Stimulated activated CD8-positive, alpha-beta memory T cell treated with anti-CD3 and anti-CD28 coated beads, Interleukin-7, amount 100 ng/mL, for 48 hours (primary cell): Measurements from ENCODE around the gene XPNPEP1.
A peak's percentile ranks its signal among the peaks of the same experiment; 100 is the strongest.

Experiments
- DNase-seq, 2 donors: peaks; one replicate each; pipeline ENCODE4 v3.0.0-alpha.2; 2020; ENCODE audit warnings: low read depth in 1 of 2; ENCODE audit errors: extremely low read depth in 1 of 2

Gene XPNPEP1

DNA sequence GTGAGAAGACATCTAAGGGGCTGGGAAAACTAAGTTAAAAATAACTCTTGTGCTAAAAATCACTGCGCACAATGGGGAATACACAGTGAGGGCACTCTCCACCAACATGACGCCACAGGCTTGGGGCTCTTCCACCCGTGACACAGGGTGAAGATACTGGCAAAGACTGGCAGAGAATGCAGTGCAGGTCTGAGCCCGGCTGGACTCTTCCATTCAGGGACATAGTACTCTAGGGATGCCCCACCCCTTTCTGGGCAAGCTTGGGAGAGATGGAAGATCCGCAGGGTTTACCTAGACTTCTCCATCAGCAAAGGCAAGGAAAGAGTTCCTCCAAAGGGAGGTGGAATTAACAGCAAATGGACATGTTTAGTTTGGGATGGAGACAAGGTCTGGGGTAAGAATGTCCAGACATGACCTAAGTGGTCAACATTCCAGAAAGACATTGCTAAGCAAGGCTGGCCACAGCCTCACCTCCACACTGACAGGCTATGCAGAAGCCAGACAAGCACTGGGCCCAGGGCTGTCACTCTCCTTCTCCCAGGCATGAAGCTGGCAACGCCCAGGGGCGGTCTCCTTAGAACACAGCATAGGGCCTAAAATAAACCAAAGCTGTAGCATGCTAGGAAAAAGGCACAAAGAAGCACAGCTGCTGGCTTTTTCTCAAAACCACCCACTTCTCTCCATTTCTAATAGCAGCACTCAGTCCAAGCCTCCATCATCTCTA lies 28.1 kb downstream of the XPNPEP1 start:
- DNase-seq, result no peak

DNA sequence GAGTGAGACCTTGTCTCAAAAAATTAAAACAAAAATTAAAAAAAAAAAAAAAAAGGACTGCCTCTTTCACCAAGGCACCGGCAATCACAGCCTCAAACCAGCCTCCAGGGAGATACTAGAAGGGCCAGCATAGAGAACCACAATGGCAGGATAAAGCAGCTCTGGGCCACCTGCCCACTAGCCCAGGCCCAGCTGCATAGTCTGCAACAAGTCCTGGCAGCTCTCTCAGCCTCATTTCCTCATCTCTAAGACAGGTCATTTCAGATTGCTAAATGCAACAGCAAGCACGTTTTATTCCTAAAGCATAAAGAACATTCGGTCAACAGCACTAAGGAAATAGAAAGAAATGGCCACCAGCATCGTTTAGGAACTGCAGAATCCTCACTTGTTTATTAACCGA lies 28.8 kb downstream of the XPNPEP1 start:
- DNase-seq, result no peak

DNA sequence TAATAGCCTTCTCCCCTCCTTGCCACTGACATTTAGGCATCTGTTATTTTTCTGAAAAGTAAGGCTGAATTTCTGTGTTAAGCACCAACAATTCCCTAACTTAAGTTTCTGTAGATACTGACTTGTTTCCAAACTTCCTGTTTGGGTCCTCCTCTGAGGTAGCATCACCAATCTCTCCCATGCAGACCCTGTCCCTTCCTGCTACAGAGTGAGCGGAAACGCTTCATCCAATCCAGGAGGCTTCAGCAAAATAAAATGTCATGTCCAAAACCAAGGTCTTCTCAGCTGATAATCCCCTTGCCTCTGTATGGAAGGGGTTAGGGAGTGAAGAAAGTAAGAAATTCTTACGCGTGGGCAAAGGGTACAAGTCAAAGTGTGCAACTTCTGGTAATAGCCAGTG lies 29.9 kb downstream of the XPNPEP1 start:
- no peak for DNase-seq

DNA sequence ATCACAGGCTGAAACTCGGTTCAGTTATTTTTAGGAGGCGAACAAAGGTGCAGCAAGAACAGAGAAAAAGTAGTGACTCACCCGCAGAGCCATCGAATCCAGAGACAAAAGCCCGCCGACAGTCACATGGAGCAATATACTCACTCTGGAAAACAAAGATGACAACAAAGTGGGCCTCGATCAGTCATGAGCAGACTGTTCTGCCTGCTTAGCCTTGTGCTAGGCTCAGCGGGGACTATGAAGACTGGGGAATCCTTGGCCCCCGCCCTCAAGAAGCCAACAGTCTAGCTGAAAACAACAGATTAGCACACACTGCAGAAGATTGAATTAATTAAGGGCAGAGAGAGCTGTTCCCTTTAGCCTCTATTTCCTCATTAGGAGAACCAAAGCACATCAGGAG lies 30.4 kb downstream of the XPNPEP1 start:
- DNase-seq, result no peak

DNA sequence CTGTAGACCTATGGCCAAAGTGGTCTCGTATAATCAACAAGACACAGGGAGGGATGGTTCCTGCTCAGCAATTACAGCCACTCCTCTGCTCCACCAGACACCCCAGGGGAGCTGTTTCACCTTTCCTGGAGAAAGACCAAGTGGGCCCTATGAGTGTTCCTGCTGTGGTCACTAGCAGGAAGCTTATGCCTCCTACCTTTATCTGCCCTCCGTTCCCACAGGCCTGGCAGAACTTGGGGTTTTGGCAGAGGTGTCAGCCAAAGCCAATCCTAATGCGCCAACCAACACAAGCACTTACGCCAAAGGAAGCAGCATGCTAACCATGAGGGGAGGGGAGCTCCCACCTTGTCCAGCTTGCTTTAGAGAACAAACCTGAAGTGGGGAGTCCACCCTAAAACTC lies 31.2 kb downstream of the XPNPEP1 start:
- DNase-seq, result no peak

DNA sequence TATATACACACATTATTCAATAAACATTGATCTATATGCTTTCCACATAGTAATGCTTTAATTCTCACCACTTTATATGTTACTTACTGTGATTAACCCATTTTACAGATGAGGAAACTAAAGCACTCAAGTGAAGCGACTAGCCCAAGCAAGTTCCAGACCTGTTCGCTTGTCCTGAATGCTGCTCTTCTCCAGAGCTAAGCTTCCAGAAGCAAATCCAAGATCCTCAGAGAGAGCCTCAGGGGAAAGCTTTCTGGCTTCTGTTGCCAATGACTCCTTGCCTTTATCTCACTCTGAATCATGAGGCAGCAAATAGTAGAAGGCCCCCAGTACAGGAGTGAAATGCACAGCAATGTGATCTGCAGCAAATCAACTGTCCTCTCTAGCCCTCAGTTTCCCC lies 32.2 kb downstream of the XPNPEP1 start:
- no peak for DNase-seq

DNA sequence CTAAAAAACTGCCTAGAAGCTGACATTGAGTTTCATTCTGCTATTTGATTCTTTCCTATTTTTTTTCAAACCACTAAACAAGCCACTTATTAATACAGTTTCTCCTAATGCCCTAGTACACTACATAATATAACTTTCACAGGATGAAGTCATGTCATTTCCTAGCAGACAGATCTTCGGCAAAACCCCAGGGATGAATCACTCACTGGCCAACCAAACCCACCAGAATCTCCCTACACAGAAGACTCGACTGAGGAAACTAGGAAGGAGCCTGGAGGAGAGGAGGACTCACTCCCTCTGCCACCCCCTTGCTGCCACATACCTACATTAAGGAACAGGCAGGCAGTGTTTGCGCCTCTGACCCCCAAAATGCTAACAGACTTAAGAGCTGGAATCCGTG lies 33.4 kb downstream of the XPNPEP1 start:
- no peak for DNase-seq

DNA sequence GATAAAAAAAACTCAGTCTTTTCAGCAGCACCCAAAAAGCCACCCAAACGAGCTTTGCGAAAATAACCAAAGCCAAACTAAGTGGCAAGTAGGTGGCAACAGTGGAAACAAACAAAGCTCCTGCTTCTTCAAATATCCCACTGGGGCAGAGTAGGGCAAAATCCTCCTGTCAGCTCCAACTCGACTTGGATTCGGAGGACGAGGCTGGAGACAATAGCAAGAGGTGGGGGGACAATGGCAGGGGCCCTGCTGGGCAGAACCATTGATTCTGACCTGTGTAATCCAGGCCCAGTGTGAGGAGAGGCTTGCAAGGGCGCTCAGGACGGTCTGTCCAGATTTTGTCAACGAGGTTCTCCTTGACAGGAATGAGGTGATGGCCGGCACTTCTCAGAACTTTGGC lies 35.5 kb downstream of the XPNPEP1 start:
- no peak for DNase-seq

DNA sequence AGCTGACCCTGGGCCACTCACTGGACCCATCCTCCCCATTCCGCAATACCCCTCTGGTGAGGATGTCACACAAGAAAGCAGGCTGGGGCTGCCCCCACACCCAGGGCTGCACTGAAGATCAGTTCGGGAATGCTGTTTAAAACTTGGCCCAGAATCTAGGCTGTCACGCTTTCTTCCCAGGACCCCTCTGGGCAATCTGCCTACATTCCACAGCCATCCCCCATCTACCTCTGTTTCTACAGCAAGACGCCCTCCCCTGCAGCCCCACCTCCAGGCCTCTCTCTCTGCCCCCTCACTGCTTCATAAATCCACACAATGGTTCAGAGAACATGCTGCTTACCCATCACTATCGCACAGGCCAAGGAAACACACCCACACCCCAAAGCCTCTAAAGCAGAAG lies 36.1 kb downstream of the XPNPEP1 start:
- DNase-seq, result no peak

DNA sequence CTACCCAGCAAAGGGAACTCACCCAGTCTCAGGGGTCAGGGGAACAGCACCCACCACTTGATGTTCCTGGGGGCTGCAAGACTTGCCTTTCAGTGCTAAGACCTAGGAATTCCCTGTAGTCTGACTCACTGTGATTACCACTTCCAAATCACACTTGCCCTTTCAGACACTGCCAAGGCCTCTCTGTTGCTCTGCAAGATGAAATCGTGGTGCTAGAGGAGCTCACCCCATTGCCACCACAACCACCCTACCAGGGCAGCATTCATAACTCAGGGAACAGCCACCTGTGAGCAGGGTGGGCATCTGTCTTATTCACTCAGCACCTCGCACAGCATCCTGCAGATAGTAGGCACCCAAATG lies 36.5 kb downstream of the XPNPEP1 start:
- no peak for DNase-seq

DNA sequence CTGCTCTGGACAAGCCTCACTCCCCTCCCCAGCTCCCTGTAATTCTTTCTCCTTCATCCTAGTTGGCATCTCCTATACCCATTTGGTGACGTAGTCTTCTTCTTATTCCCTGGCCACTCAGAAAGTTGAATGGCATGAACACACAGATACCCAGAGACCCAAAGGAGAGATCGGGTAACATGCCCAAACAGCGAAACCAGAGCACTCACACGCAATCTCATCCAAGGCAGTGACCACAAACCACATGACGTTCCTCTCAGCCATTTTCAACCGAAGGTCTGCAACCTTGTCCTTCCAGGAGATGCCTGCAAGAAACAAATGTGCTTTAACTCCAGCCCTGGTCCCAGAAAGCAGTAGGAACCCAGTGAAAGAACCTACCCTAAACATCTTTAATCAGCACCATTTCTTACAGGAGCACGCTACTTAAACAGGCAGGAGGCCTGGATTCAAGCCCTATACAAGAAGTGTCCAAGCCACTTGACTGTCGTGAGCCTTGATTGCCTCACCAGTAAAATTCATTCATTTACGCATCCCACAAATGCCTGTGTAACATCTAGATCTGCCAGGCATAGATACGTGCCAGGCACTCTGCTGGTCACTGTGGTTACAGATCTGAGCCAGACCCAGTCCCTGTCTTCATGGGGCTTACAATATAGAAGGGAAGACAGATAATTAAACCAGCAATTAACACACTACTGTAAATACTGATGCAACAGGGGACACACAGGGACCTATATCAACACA lies 37.1 kb downstream of the XPNPEP1 start:
- DNase-seq, result no peak

DNA sequence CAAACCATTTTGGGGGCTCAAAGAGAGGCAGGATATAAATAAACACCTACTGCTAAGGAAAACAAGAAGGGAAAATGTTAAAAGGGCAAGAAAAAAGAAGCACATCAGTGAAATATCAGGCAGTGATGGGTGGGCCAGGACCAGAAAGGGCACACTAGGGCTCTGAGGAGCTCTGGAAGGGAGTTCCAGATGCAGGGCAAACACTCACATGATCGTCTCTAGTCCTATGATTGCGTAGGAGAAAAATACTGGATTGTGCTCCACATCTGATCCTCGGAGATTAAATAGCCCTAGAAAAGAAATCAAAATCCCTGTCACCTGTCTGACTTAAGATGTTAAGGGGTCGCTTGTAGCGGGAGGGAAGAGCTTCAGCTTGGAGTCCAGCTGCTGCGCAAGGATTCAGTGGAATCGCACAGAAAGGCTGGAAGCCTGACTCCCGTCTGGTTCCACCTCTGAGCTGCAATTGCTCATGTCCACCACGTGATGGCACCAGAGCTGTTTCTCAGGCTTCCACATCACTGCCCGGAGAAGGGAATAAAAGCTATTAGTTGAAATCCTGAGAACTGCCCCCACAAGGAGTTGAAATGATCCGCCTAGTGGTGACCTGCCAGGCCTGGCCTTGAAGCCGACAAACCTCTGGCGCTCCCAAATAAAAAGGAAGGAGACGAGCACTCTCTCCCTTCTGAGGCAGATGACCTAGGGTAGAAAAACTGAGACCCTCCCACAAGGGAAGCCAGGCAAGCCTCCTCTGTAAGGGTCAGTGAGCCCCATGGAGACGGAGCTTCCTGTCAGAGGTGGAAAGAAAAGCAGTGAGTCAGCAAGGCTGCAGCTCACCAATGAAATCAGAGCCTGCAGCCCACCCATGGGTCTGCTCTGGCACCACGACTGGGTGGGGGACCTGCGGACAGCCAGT lies 39.2 kb downstream of the XPNPEP1 start:
- peak in 1 of 2 donors; percentile 15 for DNase-seq

DNA sequence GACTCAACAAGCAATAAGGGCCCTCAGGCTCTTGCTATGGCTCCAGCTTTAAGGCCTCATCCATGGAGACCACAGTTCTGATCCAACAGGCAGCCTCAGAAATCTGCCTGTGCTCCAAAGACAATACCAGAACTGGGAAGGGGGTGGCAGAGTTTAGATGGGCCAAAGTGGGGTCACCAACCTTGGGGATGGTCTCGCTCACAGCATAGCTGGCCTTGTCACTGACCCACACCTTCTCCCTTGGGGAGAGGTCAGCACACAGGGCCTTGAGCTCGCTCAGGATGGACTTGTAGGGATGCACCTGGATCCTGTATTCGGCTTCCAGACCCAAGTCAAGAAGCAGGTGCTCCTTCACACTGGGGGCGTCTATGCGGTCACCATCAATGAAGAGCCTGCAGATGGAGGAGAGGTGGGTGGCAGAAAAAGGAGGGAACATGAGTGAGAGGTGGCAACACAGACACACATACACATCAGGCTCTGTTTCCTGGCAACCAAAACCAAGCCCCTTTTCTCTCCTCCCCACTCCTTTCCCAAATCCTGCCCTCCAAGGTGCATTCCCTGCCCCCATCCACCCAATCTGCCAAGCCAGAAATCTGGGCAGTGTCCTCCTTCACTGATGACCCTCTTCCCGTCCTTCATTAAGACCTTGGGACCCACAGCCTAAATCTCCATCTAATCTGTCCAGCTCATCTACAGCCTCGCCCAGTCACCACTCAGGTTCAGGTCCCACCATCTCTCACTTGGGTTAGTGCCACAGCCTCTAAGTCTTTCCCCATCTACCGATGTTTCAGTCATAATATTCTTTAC lies 40.9 kb downstream of the XPNPEP1 start:
- DNase-seq, result no peak

DNA sequence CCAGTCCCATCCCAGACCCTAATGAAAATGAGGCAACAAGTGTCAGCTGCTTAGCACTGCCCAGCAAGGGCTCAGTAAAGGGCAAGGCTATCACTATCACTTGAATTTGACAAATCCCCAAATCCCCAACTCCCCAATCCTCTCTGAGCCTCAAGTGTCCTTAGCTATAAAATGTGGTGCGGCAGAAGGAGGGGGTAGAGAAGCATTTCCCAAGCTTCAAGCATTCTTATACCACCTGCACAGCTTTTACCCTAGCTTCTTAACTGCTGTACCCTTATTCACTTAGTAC lies 41.6 kb downstream of the XPNPEP1 start:
- DNase-seq, result no peak

DNA sequence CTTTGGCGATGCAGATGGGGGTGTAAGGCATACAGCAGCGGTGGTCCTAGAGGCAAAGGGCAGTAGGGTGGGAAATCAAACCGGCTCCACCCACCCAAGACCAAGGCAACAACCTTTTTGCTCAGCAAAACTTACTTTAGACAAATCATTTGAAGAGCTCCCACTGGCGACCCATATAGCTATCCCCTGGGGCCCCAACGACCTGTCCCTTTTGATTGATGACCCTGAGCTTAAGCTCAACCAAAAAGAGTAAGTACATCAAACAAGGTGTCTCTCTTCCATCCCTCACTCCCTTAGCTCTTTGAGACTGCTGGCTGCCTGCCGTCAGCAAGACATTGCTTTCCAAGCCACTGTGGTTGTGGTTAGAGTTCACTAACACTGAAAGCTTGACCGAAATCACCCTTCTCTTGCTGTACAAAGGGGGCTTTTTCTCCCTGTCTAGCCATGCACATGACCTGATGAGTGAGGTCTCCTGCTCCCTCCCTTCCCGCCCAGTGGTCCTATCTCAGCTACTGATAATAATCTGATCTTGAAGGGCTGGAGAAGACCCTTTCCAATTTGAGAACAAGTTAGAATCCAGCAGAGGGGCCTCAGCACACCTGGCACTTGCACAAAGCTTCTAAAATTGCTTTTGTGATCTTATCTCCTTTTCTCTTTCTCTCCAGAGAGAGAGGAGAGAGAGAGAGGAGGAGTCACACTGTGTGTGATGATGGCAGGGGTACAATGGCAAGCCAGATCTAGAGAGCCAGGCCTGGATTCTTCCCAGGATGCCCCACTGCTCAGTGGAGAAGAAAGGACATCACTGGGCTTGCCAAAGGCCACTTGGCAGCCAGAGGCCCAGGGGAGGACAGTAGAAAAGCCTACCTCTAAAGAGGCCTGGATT lies 42.2 kb downstream of the XPNPEP1 start:
- no peak for DNase-seq

DNA sequence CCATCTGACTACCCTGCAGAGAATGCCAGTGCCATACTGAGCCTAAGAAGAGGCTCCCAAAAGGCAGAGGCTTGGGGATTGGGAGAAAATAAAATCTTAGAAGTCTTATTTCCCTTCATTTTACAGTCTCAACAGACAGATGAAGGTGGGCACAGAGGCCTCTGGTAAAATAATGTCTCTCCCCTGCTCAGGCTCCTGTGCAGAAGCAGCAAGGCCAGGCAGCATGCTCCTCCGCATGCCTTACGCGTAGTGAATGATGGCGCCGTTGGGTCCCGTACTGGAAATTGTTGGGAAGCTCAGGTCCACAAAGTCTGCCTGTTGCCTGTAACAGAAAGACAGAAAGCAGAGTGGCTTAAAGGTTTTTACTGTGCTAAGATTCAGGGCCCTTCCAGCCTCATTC lies 45.8 kb downstream of the XPNPEP1 start:
- DNase-seq, result no peak

DNA sequence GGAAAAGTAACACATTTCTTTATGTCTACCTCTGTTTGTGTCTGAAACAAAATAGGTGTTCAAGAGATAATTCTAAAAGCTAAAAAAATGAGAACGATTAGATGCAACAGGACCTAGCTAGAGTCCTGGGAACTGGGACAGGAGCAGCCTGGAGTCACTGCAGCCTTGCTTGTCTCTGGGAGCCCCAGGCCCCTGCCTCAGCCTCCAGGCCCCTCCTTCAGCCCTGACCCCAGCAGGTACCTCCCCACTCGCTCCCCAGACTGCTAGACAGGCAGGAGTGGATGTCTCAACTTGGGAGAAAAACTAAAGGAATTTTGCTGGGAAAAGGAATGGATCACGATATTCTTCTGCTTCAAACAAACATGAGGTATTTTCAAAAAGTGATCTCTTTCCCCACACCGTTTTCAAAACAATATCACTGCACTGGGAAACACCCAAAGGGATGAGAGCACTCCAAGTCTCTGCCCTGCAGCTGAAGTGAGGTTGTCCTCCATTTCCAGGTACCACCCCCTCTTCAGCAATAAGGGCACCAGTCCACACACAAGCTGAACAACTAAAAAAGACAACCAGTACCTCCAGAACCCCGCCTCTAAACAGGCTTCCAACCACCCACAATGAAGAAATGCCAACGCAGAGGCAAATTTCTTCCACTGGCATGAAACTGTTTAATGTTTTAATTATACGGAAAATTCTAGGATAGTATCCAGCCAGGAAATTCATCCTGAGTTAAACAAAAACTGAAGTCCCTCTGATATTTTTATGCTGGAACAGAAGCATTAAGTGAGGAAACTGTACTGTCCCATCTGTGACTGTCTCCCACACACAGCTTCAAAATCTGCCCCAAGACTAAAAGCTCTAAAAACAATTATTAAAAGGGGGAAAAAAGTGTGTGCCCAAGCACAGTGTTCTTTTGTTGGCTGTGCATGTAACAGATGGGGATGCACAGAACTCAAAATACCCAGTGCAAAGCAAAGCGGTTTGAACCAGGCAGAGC lies 47.2 kb downstream of the XPNPEP1 start:
- no peak for DNase-seq

DNA sequence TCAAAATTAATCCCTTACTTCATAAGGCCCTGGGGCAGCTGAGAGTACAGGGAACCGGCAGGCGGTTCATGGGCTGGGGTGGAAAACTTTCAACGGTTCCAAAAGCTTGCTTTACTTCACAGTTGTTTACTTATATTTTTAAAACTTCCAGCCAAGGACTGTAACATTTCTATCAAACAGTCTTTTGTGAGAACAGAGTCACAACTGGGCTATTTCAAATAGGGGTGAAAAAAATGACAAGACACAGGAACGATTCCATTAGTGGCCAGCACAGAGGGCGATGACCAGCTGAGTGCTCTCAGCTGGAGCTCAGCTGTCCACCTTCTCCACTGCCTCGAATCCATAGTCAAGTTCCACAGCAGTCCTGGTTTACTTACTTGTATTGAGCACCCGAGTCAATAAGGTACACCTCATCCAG lies 48.2 kb downstream of the XPNPEP1 start:
- DNase-seq, result no peak

DNA sequence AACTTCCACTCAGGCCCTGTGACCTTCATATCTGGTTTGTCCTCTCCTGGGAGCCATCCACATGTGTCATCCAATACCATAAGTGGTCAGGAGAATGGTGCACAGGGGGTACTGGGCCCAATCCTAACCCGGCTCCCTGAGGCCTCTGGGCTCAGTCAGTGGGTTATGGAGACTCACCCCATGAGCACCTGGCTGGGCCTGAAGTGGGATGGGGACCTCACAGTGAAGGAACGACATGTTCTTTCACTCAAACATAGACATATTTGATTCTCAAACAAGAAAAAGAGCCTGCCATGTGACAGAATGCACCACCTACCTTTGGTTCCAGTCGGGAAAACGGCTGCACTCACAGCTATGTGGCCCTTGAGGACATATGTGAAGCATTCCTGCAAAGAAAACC lies 51.8 kb downstream of the XPNPEP1 start:
- no peak for DNase-seq
